T47D (cell line): ENCODE data around the gene CCDC12.

Source experiments
- DNase-seq, 2 experiments: peaks; one replicate each; pipeline versions ENCODE4 v3.0.0 to v3.0.0-alpha.2; 2011 to 2012; ENCODE audit warnings: low read depth in 1 of 2, low spot score in 1 of 2
- JUND ChIP-seq: IDR thresholded peaks from 2 replicates; pipeline ENCODE4 v1.6.1; 2012; ENCODE audit warnings: low read depth
- in situ Hi-C: cut with HindIII; loops from 2 replicates; pipeline ENCODE4 v1.10.0; 2016; ENCODE audit warnings: low sequenced_read_pairs, low pct_unique_long_range_greater_than_20kb

Gene CCDC12

DNA sequence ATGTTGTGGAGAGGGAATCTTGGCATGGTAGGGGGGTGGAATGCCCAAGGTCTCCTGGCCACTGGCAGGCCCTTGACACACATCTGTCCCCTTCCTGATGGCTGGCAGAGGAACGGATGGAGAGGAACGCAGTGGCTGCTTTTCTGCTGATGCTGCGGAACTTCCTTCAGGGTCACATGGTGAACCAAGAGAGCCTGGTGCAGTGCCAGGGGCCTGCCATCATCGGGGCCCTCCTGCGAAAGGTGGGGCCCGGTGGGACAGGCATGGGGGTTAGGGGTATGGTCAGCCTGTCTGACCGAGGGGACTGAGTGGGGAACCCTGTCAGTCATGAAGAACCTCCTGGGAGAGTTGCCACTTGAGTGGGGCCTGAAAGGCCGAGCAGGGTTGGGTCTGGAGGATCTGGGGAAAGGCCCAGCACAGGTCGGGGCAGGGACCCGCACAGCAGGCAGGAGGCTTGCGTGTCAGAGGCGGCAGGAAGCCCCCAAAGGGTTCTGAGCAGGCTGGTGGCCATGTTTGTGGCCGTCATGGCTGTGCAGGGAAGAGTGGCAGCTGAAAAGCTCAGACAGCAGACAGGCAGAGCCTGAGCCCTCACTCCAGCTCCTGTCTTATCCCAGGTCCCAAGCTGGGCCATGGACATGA is 21.0 kb upstream of the CCDC12 start:
- no peak for TF ChIP-seq JUND
- in situ Hi-C loops: no loop called here
- no peak for DNase-seq

DNA sequence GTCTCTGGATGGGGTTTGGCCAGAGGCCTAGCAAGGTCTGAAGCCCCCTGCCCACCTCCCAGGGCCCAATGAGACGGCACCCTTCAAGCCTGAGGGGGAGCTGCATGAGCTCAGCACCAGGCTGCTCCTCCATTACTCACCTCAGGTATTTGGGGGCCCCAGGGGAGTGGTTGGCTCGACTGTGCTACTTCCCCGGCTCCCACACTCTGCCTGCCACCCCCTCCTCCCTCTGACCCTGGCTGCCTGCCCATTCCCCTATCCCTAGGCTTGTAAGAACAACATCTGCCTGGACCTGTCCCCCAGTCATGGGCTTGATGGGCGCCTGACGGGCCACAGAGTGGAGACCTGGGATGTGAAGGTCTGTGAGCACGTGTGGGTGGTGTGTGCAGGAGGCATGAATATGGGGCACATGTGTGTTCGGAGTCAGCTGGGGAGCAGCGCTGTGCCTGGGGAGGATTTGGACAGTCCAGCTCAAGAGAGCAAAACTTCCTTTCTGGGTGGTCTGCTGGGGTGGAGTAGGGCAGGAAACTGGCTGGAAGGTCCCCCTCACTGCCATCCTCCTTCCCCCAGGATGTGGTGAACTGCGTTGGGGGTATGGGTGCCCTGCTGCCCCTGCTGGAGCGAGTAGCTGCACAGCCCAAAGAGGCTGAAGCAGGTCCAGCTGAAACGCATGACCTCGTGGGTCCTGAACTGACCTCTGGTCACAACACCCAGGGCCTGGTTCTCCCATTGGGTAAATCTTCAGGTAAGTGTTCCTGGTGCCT is 20.3 kb upstream of the CCDC12 start:
- DNase-seq: no peak
- TF ChIP-seq JUND: no peak
- in situ Hi-C loops: no loop called here

DNA sequence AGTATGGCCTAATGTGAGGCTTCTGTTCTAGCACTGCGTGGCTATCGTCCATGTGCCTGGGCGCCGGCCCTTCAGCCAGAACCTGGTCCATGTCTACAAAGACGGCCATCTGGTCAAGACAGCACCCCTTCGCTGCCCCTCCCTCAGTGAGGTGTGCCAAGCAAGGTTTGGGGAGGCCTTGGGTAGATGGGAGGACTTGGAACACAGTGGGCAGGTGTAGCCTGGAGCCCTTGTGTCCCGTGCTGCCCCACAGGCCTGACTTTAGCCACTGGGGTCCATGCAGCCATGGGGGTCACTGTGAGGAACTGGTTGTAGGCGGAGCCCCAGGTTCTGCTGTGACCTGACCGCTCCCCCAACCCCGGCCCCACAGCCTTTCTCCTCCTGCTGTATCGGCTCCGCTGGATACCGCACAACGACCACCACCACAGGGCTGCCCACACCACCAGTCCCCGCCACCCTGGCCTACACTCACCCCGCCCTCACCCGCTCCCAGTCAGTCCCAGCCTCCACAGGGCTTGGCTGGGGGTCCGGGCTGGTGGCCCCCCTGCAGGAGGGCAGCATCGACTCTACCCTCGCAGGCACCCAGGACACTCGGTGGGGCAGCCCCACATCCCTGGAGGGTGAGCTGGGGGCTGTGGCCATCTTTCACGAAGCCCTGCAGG is 19.5 kb upstream of the CCDC12 start:
- DNase-seq: no peak
- in situ Hi-C loops: no loop called here
- TF ChIP-seq JUND: no peak

DNA sequence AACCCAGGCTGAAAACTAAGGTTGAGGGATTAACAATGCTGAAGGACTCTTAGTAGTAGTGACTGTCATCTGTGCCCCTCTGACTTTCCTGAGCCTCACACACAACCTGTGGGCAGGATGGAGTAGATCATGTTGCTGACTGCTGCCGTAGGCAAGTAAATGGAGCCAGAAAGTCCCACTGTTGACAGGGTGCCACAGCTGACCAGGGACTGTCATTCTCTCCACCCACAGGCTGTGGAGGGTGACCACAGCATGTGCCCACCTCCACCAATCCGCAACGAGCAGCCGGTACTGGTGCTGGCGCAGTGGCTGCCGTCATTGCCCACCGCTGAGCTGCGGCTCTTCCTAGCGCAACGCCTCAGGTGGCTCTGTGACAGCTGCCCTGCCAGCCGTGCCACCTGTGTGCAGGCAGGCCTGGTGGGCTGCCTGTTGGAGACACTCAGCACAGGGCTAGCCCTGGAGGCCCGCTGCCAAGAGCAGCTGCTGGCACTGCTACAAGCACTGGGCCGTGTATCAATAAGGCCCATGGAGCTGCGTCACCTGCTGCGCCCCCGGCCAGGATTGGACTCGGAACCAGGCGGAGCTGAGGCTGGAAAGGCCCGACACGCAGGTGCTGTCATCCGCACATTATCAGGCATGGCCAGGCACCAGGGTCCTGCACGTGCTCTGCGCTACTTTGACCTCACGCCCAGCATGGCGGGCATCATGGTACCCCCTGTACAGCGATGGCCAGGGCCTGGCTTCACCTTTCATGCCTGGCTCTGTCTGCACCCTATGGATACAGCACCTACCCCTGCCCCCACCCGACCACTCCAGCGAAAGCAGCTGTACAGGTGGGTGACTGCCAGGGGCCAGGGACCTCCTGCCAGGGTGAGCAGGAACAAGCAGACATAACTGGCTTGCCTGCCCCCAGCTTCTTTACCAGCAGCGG is 18.5 kb upstream of the CCDC12 start:
- in situ Hi-C loops: no loop called here
- DNase-seq: no peak
- TF ChIP-seq JUND: no peak

DNA sequence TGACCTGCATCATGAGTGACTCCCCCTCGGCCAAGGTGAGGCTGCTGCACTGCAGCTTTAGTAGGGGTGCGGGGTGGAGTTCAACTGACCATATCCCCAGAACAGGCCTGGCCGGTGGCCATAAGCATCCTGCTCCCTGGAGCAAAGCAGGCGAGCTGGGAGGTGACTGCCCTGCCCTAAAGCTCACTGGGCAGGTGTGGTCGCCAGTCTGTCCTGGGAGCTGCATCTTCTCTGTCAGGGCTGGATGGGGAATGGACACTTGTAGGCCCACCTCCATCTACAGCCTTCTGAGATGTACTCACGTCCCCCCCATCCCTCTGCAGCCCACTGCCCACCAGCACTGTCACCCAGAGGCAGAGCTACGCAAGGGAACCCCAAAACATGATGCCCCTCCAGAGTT is 17.4 kb upstream of the CCDC12 start:
- no peak for DNase-seq
- no peak for TF ChIP-seq JUND
- in situ Hi-C loops: no loop called here

DNA sequence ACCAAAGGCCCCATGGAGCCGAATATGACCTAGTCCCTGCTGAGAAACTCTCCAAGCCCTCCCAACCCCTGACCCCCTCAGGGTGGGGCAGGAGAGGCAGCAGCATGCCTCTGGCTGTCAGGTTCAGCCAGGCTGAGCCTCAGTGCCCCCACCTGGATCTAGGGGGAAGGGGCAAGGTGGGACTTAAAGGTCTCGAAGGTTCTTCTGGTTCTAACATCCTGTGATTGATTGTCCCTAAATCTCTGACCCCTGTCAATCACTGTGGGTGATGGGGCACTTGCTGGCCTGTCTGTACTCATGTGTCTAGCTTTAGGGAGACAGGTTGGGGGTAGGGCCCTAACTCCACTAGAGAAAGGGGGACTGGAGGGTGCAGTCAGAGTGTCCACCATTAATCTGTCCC is 16.7 kb upstream of the CCDC12 start:
- DNase-seq: no peak
- no peak for TF ChIP-seq JUND
- in situ Hi-C loops: no loop called here

DNA sequence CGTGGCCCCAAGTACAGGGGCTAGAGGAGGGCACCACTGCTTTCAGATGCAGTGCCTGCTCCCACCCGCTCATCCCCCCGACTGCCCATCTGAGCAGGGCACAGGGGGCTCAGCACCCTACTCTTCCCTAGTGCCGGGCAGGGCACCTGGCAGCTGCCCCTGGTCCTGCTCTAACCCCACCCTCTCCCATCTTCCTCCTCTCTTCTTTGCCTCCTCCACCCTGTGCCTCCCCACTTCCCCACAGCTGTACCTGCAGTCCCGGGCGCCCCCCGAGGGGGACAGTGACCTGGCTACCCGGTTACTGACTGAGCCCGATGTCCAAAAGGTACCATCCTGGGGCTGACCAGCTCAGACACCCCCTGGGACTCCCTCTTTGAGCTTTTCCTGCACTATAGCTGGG is 15.7 kb upstream of the CCDC12 start:
- DNase-seq: no peak
- in situ Hi-C loops: no loop called here
- TF ChIP-seq JUND: no peak

DNA sequence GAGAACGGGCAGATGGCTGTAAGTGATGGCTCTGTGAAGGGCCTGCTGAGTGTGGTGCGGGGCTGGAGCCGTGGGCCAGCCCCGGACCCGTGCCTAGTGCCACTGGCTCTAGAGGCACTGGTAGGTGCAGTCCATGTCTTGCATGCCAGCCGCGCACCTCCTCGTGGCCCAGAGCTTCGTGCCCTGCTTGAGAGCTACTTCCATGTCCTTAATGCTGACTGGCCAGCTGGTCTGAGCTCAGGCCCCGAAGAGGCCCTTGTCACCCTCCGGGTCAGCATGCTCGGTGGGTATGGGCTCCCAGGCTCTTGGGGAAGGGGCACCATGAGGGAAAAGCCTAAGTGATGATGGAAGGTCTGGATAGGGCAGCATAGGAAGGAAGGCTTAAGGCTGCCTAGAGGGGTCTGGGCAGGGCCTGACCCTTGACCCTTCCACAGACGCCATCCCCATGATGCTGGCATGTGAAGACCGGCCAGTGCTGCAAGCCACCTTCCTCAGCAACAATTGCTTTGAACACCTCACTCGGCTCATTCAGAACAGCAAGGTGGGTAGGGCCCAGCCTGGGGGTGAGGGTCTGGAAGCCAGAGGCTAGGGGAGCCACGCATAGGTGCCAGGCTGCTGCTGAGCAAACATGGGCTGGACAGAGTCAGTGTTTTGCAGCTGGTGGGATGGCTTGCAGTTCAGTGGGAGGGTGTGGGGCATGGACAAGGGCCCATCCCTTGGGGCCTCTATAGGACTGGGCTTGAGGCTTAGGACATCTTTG is 15.0 kb upstream of the CCDC12 start:
- TF ChIP-seq JUND: no peak
- in situ Hi-C loops: no loop called here
- DNase-seq: no peak

DNA sequence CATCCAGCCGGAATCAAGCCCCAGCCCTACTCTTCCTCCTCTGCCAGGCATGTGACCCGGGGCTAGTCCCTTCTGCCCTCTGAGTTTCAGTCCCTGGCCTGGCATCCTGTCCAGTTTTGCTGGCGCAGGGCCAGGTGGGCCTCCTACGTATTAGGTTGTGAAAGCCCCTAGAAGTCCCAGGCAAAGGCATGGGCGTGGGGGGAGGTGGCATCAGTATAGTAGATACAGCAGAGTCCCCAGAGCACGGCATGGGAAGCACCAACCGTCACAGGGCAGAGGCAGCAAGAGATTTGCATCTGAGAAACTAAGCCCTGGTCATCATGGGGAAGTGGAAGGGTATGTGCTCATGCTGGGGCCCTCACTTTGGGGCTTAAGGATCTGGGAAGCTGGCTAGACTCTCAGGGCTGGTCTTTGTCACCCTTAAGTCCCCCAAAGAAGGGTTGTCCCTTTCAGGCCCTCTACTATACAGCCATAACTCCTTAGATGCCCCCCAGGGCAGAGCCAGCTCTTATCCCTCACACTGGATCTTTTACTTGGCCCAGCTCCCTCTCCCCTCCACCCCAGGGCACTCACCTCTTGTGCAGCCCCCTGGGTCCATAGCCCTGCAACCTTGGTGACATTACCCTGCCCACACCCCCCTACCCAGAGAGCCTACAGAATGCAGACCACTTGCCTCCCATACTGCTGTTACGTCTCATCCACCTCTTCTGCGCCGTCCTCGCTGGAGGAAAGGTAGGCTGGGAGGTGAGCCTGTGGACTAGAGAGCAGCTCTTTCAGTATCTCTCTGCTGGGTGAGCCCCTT is 14.2 kb upstream of the CCDC12 start:
- in situ Hi-C loops: no loop called here
- no peak for DNase-seq
- no peak for TF ChIP-seq JUND

DNA sequence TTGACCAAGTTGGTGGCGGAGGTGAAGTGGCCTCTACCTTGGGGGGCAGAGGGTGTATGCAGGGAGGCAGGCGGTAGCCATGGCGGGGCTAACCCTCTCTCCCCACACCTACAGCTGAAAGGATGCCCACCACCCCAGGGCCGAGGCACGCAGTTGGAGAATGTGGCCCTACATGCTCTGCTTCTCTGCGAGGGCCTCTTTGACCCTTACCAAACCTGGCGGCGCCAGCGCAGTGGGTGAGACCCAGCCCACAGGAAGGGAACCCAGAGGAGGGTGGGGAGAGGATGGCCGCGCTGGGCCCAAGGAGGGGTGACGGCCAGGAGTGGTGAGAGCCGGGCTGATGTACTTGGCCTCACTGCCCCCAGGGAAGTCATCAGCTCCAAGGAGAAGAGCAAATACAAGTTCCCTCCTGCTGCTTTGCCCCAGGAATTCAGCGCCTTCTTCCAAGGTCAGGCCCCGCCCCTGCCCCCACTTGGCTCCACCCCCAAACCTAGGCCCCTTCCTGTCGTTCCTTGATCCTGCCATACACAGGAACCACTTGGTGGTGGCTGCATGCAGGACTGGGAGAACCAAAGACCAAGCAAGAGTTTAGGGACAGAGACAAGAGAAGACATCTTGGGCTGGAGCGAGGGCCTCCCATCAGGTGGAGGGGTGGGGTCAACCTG is 12.7 kb upstream of the CCDC12 start:
- DNase-seq: no peak
- TF ChIP-seq JUND: no peak
- in situ Hi-C loops: no loop called here

DNA sequence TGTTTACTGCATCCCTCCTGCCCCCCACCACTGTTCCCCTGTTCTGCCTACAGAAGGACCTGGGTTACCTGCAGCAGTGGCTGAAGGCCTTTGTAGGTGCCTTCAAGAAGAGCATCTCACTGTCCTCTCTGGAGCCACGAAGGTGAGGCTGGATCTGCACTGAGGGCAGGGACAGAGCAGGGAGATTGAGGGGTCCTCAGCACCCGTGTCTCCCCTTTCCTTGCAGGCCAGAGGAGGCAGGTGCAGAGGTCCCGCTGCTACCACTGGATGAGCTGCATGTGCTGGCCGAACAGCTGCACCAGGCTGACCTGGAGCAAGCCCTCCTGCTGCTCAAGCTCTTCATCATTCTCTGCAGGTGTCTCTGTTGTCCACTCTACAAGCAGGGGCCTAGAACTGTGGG is 12.1 kb upstream of the CCDC12 start:
- DNase-seq: no peak
- in situ Hi-C loops: no loop called here
- TF ChIP-seq JUND: no peak
